GM23248 (cell line): ENCODE data around the gene SIGLEC12. TPM values are rescaled to one million over a fixed set of nuclear protein-coding genes. Genes with fewer than 3 reads are reported as not detected.

Source experiments
- DNase-seq: peaks from one replicate; pipeline ENCODE4 v3.0.0-alpha.2; 2015
- H2AFZ ChIP-seq: fragments of 200-600 bp; sonication (generic); 2 replicates; pipeline ENCODE4 v1.6.1; 2016; ENCODE audit warnings: antibody characterized with exemption
- H3F3A ChIP-seq: fragments of 200-600 bp; sonication (generic); 2 replicates; pipeline ENCODE4 v1.6.1; 2016; ENCODE audit warnings: mild to moderate bottlenecking, antibody characterized with exemption, mixed run types; ENCODE audit not compliant: insufficient read depth
- H3K27ac ChIP-seq: fragments of 200-600 bp; sonication (generic); 2 replicates; pipeline ENCODE4 v1.5.1; 2016; ENCODE audit warnings: mild to moderate bottlenecking
- H3K27me3 ChIP-seq: fragments of 200-600 bp; sonication (generic); replicated peaks from 2 replicates; pipeline ENCODE4 v1.6.1; 2016; ENCODE audit warnings: mild to moderate bottlenecking; ENCODE audit not compliant: insufficient read depth
- H3K36me3 ChIP-seq: fragments of 200-600 bp; sonication (generic); 2 replicates; pipeline ENCODE4 v1.6.1; 2016; ENCODE audit warnings: low read depth, mild to moderate bottlenecking
- H3K4me1 ChIP-seq: fragments of 200-600 bp; sonication (generic); 2 replicates; pipeline ENCODE4 v1.6.1; 2016; ENCODE audit warnings: mild to moderate bottlenecking; ENCODE audit not compliant: insufficient read depth
- H3K4me2 ChIP-seq: fragments of 200-600 bp; sonication (generic); one replicate; pipeline ENCODE4 v1.6.1; 2016; ENCODE audit warnings: mild to moderate bottlenecking; ENCODE audit not compliant: unreplicated experiment
- H3K4me3 ChIP-seq: fragments of 200-600 bp; sonication (generic); 2 replicates; pipeline ENCODE4 v1.5.1; 2016; ENCODE audit warnings: mild to moderate bottlenecking
- H3K79me2 ChIP-seq: fragments of 200-600 bp; sonication (generic); 2 replicates; pipeline ENCODE4 v1.6.1; 2016; ENCODE audit warnings: mild to moderate bottlenecking; ENCODE audit not compliant: insufficient read depth
- H3K9ac ChIP-seq: fragments of 200-600 bp; sonication (generic); 2 replicates; pipeline ENCODE4 v1.6.1; 2016; ENCODE audit warnings: mild to moderate bottlenecking
- H3K9me2 ChIP-seq: fragments of 200-600 bp; sonication (generic); 2 replicates; pipeline ENCODE4 v1.6.1; 2016; ENCODE audit warnings: mixed run types, mild to moderate bottlenecking, moderate library complexity; ENCODE audit not compliant: insufficient read depth
- H3K9me3 ChIP-seq: fragments of 200-600 bp; sonication (generic); one replicate; pipeline ENCODE4 v1.6.1; 2017; ENCODE audit warnings: low read depth
- H4K20me1 ChIP-seq: fragments of 200-600 bp; sonication (generic); 2 replicates; pipeline ENCODE4 v1.6.0; 2016; ENCODE audit not compliant: insufficient read depth
- EZH2 ChIP-seq: fragments of 200-600 bp; sonication (generic); IDR thresholded peaks from 2 replicates; pipeline ENCODE4 v1.6.1; 2018; ENCODE audit warnings: antibody characterized with exemption, mild to moderate bottlenecking; ENCODE audit not compliant: insufficient read depth, poor library complexity, severe bottlenecking
- EZH2phosphoT487 ChIP-seq: fragments of 200-600 bp; sonication (generic); IDR thresholded peaks from 2 replicates; pipeline ENCODE4 v1.6.1; 2018; ENCODE audit warnings: antibody characterized with exemption, moderate library complexity, mild to moderate bottlenecking, low read depth; ENCODE audit not compliant: insufficient read depth
- WGBS, 2 experiments: methylation state at CpG; one replicate each; pipeline ENCODE4 v1.1.6; 2015 to 2017; ENCODE audit warnings: low lambda C conversion rate in 2 of 2, low coverage in 1 of 2; ENCODE audit errors: missing lambda C conversion rate in 2 of 2; 5-methylcytosine and 5-hydroxymethylcytosine counted together
- in situ Hi-C: fragments of 300-500 bp; cut with MboI; formaldehyde crosslinking; loops from 2 replicates; pipeline ENCODE4 v1.15.0; 2020
- polyA plus RNA-seq: library from polyadenylated mRNA; unstranded; fragments of >200 nt; fragmentation: Nextera tagmentation; extraction: Ambion mirVana; gene quantifications from 2 replicates; pipeline ENCODE4 v1.2.1, GENCODE V29; 2016
- total RNA-seq: library from RNA; depleted of rRNA; stranded (reverse); fragments of >200 nt; shearing (Covaris generic); gene quantifications from 2 replicates; pipeline ENCODE4 v1.2.3, GENCODE V29; 2014

The SIGLEC12 gene
- total and polyA plus RNA-seq, 2 experiments from 2014 or later = not detected

DNA sequence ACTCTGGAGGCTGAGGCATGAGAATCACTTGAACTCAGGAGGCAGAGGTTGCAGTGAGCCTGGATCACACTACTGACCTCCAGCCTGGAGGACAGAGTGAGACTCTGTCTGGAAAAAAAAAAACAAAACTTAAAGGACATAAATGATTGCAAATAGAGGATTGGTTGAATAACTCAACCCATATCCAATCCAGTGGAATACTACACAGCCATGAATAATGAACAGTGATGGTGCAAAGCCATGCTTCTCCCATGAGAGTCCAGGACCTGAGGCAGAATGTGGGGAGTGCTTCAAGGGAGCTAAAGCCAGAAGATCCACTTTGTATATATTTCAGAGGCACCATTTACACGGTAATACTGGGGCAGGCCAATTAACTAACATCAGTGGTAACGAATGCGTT, 25.4 kb downstream of the SIGLEC12 start:
- in situ Hi-C loops = no loop called here
- Histone ChIP-seq H3K9me2 (no peaks in the 10 kb centered on the region), H3K4me3 (no peak overlapping the region), H3K27ac (no peak overlapping the region), H3F3A (no peaks in the 10 kb centered on the region), H3K9me3 (no peaks in the 10 kb centered on the region), H3K27me3 (no peaks in the 10 kb centered on the region), H3K4me2 (no peak overlapping the region), H3K36me3 (no peaks in the 10 kb centered on the region), H3K79me2 (no peaks in the 10 kb centered on the region), H3K9ac (no peak overlapping the region), H4K20me1 (no peaks in the 10 kb centered on the region), H3K4me1 (0 out of 2 replicates have a peak, but pooled peaks cover 1% of the 10 kb centered on the region), H2AFZ (no peak overlapping the region)
- 61 to 66% methylated on average over 3 of the region's 3 CpGs for WGBS, 2 experiments
- TF ChIP-seq EZH2 (no peak), EZH2phosphoT487 (no peak)
- DNase-seq = no peak

GRCh38 chr19:51473009-51473707, 28.4 kb downstream of the SIGLEC12 start:
- DNase-seq = peak; percentile 75

DNA sequence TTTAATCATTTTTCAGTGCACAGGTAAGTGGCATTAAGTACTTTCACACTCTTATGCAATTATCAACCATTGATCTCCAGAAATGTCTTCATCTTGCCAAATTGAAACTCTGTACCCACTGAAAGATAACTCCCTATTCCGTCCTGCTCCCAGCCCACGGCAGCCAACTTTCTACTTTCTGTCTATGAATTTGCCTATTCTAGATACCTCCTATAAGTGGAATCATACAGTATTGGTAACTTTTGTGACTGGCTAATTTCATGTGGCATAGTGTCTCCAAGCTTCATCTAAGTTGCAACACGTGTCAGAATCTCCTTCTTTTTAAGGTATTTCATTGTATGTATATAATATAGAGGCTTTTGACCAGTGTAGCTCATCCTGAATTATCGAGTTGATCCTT, 29.0 kb downstream of the SIGLEC12 start:
- H3K4me1 ChIP-seq = 0 out of 2 replicates have a peak, but pooled peaks cover 4% of the 10 kb centered on the region
- no peaks in the 10 kb centered on the region for H4K20me1 ChIP-seq
- no peaks in the 10 kb centered on the region for H3K9me3 ChIP-seq
- no peaks in the 10 kb centered on the region for H3K79me2 ChIP-seq
- H3F3A ChIP-seq = no peaks in the 10 kb centered on the region
- no peak overlapping the region for H3K9ac ChIP-seq
- no peaks in the 10 kb centered on the region for H3K9me2 ChIP-seq
- 1 to 2% methylated on average over 4 of the region's 4 CpGs for WGBS, 2 experiments
- TF ChIP-seq EZH2 (no peak), EZH2phosphoT487 (no peak)
- no peak overlapping the region for H3K27ac ChIP-seq
- no peak for DNase-seq
- H3K27me3 ChIP-seq = no peaks in the 10 kb centered on the region
- in situ Hi-C loops = no loop called here
- no peak overlapping the region for H3K4me3 ChIP-seq
- no peak overlapping the region for H2AFZ ChIP-seq
- H3K36me3 ChIP-seq = no peaks in the 10 kb centered on the region
- no peak overlapping the region for H3K4me2 ChIP-seq

More at GRCh38 chr19:51473009-51473707, 28.4 kb downstream of the SIGLEC12 start:
- H3K27me3 ChIP-seq = no peaks in the 10 kb centered on the region
- in situ Hi-C loops = no loop called here
- H3K4me1 ChIP-seq = 0 out of 2 replicates have a peak, but pooled peaks cover 4% of the 10 kb centered on the region
- H3K36me3 ChIP-seq = no peaks in the 10 kb centered on the region
- H3K27ac ChIP-seq = no peak overlapping the region
- H3K9me3 ChIP-seq = no peaks in the 10 kb centered on the region
- H4K20me1 ChIP-seq = no peaks in the 10 kb centered on the region
- no peaks in the 10 kb centered on the region for H3K79me2 ChIP-seq
- no peaks in the 10 kb centered on the region for H3F3A ChIP-seq
- H3K4me3 ChIP-seq = no peak overlapping the region
- no peak overlapping the region for H3K9ac ChIP-seq
- H3K4me2 ChIP-seq = no peak overlapping the region
- WGBS, 2 experiments = 26 to 29% methylated on average over 7 of the region's 7 CpGs
- no peak for TF ChIP-seq EZH2
- no peak for TF ChIP-seq EZH2phosphoT487
- H3K9me2 ChIP-seq = no peaks in the 10 kb centered on the region
- no peak overlapping the region for H2AFZ ChIP-seq

GRCh38 chr19:51471527-51471926, 30.1 kb downstream of the SIGLEC12 start:
- Histone ChIP-seq H3K36me3 (no peaks in the 10 kb centered on the region), H3K27me3 (peaks cover 7% of the 10 kb centered on the region; the same call in 1 of the 2 replicates), H3F3A (no peaks in the 10 kb centered on the region), H3K4me1 (0 out of 2 replicates have a peak, but pooled peaks cover 4% of the 10 kb centered on the region), H3K9ac (no peak overlapping the region), H3K79me2 (no peaks in the 10 kb centered on the region), H4K20me1 (no peaks in the 10 kb centered on the region), H3K9me3 (no peaks in the 10 kb centered on the region), H3K9me2 (no peaks in the 10 kb centered on the region), H2AFZ (no peak overlapping the region), H3K4me2 (no peak overlapping the region), H3K4me3 (no peak overlapping the region), H3K27ac (no peak overlapping the region)
- 78 to 83% methylated on average over 1 of the region's 1 CpG for WGBS, 2 experiments
- TF ChIP-seq EZH2phosphoT487 = no peak
- DNase-seq = no peak
- in situ Hi-C loops = no loop called here
